ENCODE data around the gene HGS. TPM values are rescaled to one million over a fixed set of nuclear protein-coding genes. Genes with fewer than 3 reads are reported as not detected.
A peak's percentile ranks its signal among the peaks of the same experiment; 100 is the strongest.

HGS gene
- total RNA-seq, 2 experiments from 2014 or later = 118 to 127 TPM

DNA sequence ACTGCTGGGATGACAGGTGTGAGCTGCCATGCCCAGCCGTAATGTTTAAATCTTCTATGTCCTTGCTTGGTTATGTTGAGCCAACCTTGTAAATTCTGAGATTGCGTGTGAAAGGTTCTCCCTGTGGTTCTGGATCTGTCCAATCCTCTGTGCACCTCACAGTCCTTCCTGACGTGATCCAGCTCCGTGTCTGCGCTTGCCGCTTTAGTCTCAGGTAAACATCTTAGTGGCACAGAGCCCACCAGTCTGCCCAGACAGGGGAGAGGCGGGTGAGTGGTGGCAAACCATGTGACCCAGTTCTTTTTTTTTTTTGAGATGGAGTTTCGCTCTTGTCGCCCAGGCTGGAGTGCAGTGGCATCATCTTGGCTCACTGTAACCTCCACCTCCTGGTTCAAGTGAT, 42.2 kb downstream of the HGS start:
- H3K4me1 Mint-ChIP-seq (ENCODE audit: low read depth) = no peaks in the 10 kb centered on the region
- H3K27ac Mint-ChIP-seq = no peak overlapping the region
- H3K9me3 ChIP-seq (ENCODE audit: control insufficient read depth in 1 of 2, insufficient read depth in 1 of 2, low read length in 2 of 2) = no peaks in the 10 kb centered on the region
- ChIA-PET CTCF (no interaction called here), POLR2A (no interaction called here)
- H3K36me3 Mint-ChIP-seq (ENCODE audit: low read depth) = no peaks in the 10 kb centered on the region
- no peak overlapping the region for H3K4me3 ChIP-seq (ENCODE audit: low read length)
- ATAC-seq (ENCODE audit: poor library complexity) (no peak), DNase-seq (no peak)
- TF ChIP-seq, protein P1, sequence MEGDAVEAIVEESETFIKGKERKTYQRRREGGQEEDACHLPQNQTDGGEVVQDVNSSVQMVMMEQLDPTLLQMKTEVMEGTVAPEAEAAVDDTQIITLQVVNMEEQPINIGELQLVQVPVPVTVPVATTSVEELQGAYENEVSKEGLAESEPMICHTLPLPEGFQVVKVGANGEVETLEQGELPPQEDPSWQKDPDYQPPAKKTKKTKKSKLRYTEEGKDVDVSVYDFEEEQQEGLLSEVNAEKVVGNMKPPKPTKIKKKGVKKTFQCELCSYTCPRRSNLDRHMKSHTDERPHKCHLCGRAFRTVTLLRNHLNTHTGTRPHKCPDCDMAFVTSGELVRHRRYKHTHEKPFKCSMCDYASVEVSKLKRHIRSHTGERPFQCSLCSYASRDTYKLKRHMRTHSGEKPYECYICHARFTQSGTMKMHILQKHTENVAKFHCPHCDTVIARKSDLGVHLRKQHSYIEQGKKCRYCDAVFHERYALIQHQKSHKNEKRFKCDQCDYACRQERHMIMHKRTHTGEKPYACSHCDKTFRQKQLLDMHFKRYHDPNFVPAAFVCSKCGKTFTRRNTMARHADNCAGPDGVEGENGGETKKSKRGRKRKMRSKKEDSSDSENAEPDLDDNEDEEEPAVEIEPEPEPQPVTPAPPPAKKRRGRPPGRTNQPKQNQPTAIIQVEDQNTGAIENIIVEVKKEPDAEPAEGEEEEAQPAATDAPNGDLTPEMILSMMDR (IDR thresholded peaks at IDR 0.05) = no peak
- H3K36me3 ChIP-seq (ENCODE audit: insufficient read depth, low read length) = no peaks in the 10 kb centered on the region
- H3K9me3 Mint-ChIP-seq = no peaks in the 10 kb centered on the region
- intact Hi-C loops (cut with DNase I, micrococcal nuclease) = no loop called here
- peaks cover 0 to 5% of the 10 kb centered on the region in 2 experiments for H3K27me3 ChIP-seq (ENCODE audit: control insufficient read depth in 1 of 2, insufficient read depth in 2 of 2, low read length in 2 of 2)
- peaks cover 18% of the 10 kb centered on the region for H3K27me3 Mint-ChIP-seq
- H3K27ac ChIP-seq (ENCODE audit: low read depth in 1 of 2, low read length in 2 of 2) = no peak overlapping the region
- H3K4me3 Mint-ChIP-seq = no peak overlapping the region
- no peaks in the 10 kb centered on the region for H3K4me1 ChIP-seq (ENCODE audit: insufficient read depth, low read length)

DNA sequence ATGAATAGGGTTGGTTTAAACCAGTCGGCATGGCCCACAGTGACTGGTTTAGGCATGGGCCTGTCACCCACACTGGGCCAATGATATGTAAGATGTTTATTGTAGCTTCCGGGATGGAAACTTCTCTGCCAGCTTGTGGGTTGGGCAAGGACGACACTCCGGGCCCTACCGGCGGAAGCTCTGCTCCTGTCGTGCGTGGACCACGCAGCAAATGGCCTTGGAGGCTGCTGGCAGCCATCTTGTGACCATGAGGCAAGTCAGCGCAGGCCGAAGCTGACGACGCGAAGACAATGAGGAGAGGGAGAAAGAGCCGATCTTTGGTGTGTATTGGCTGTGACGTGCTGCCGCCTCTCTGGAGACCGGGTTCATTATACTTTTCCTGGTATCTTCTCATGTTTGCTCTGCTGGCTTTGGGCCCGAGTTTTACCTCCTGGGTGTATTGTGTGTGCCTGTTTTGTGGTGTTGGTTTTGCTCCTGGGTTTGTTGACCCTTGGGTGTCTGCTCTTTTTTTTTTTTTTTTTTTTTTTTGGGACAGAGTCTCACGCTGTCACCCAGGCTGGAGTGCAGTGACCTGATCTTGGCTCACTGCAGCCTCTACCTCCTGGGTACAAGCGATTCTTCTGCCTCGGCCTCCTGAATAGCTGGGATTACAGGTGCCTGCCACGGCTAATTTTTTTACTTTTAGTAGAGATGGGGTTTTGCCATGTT, 43.7 kb downstream of the HGS start:
- no peaks in the 10 kb centered on the region for H3K4me1 ChIP-seq (ENCODE audit: insufficient read depth, low read length)
- TF ChIP-seq, protein P1 (IDR thresholded peaks at IDR 0.05) = no peak
- Mint-ChIP-seq H3K36me3 (ENCODE audit: low read depth) (no peaks in the 10 kb centered on the region), H3K9me3 (no peaks in the 10 kb centered on the region), H3K27ac (no peak overlapping the region), H3K27me3 (peaks cover 28% of the 10 kb centered on the region), H3K4me3 (no peak overlapping the region), H3K4me1 (ENCODE audit: low read depth) (no peaks in the 10 kb centered on the region)
- H3K27me3 ChIP-seq (ENCODE audit: control insufficient read depth in 1 of 2, insufficient read depth in 2 of 2, low read length in 2 of 2) = peaks cover 0 to 5% of the 10 kb centered on the region in 2 experiments
- H3K36me3 ChIP-seq (ENCODE audit: insufficient read depth, low read length) = no peaks in the 10 kb centered on the region
- CTCF ChIA-PET = no interaction called here
- no peak for ATAC-seq (ENCODE audit: poor library complexity)
- DNase-seq = no peak
- no peak overlapping the region for H3K4me3 ChIP-seq (ENCODE audit: low read length)
- no peaks in the 10 kb centered on the region for H3K9me3 ChIP-seq (ENCODE audit: control insufficient read depth in 1 of 2, insufficient read depth in 1 of 2, low read length in 2 of 2)
- H3K27ac ChIP-seq (ENCODE audit: low read depth in 1 of 2, low read length in 2 of 2) = no peak overlapping the region
- intact Hi-C loops (cut with DNase I, micrococcal nuclease) = no loop called here
- POLR2A ChIA-PET = no interaction called here

DNA sequence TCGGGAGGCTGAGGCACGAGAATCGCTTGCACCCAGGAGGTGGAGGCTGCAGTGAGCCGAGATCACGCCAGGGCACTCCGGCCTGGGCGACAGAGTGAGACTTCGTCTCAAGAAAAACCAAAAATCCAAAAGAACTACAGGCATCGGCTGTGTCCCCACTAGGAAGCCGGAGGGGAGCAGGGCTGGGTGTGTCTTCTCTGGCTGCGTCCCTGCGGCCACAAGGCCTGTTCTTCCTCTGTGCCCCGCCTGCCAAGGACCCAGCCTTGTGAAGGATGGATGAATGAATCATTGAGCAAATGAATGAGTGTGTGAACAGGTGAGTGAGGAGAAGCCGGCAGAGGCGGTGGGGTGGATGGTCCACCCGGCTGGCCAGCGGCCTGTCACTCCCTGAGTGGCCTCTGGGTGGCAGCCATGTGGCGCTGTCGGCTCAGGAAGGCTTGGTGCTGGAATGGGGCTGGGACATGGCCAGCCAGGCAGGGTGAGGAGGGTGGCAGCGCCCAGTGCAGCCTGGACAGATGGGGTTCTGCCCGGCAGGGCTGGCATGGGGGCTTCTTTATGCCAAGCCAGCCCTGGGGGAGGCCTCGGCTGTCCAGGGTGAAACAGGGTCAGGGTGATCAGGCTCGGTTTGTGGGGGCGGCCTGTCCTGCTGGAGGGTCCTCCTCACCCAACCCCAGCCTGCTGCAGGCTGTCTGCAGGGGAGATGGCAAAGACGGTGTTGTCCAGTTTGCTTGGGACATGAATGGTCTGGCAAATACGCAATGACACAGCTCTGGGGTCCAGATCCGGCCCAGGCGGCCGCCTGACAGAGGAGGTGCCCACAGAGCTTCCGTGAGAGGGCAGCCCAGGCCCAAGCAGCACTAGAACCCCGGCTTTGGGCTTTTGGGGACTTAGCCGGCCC, 49.9 kb downstream of the HGS start:
- Histone ChIP-seq H3K36me3 (ENCODE audit: insufficient read depth, low read length) (no peaks in the 10 kb centered on the region), H3K27ac (ENCODE audit: low read depth in 1 of 2, low read length in 2 of 2) (no peak overlapping the region), H3K4me3 (ENCODE audit: low read length) (no peak overlapping the region), H3K9me3 (ENCODE audit: control insufficient read depth in 1 of 2, insufficient read depth in 1 of 2, low read length in 2 of 2) (peaks cover 0 to 4% of the 10 kb centered on the region in 2 experiments), H3K27me3 (ENCODE audit: control insufficient read depth in 1 of 2, insufficient read depth in 2 of 2, low read length in 2 of 2) (peaks cover 0 to 24% of the 10 kb centered on the region in 2 experiments), H3K4me1 (ENCODE audit: insufficient read depth, low read length) (peaks cover 17% of the 10 kb centered on the region)
- Mint-ChIP-seq H3K36me3 (ENCODE audit: low read depth) (no peaks in the 10 kb centered on the region), H3K27ac (no peak overlapping the region), H3K4me3 (no peak overlapping the region), H3K4me1 (ENCODE audit: low read depth) (peaks cover 6% of the 10 kb centered on the region), H3K9me3 (no peaks in the 10 kb centered on the region), H3K27me3 (peaks cover 34% of the 10 kb centered on the region)
- peak; percentile 92 for ATAC-seq (ENCODE audit: poor library complexity)
- ChIA-PET CTCF (no interaction called here), POLR2A (no interaction called here)
- TF ChIP-seq, protein P1 (IDR thresholded peaks at IDR 0.05) = peak; percentile 76
- intact Hi-C loops (cut with DNase I, micrococcal nuclease) = no loop called here
- peak in 13 of 14 experiments; percentile 39 to 76 (median 54) for DNase-seq

Data from CD4-positive, alpha-beta T cell (primary cell).